CD8-positive, alpha-beta memory T cell (primary cell): Measurements from ENCODE around the gene PLA2G6. TPM values are rescaled to one million over a fixed set of nuclear protein-coding genes. Genes with fewer than 3 reads are reported as not detected.

Source experiments
- CTCF ChIA-PET: fragments of 350-600 bp; sonication (Branson Sonifier 250); formaldehyde crosslinking; loops from one replicate; lab custom pipeline; 2021; ENCODE audit warnings: antibody characterized with exemption; lab: Charles Lee
- POLR2A ChIA-PET: fragments of 350-600 bp; sonication (Branson Sonifier 250); formaldehyde crosslinking; loops from one replicate; lab custom pipeline; 2021; ENCODE audit warnings: antibody characterized with exemption; lab: Charles Lee
- DNase-seq, 5 donors: peaks; one replicate each; pipeline versions ENCODE4 v3.0.0 to v3.0.0-alpha.2; 2020 to 2022; ENCODE audit warnings: mixed read lengths in 1 of 5
- H3K27ac ChIP-seq: one replicate; pipeline ENCODE4 v1.7.0; 2013; ENCODE audit warnings: low read depth, mild to moderate bottlenecking, low read length, moderate library complexity
- H3K27me3 ChIP-seq: 2 replicates; pipeline ENCODE4 v1.7.0; 2013; ENCODE audit warnings: low read length, mild to moderate bottlenecking; ENCODE audit not compliant: insufficient read depth, poor library complexity, severe bottlenecking
- H3K36me3 ChIP-seq: 2 replicates; pipeline ENCODE4 v1.7.0; 2013; ENCODE audit warnings: mild to moderate bottlenecking, low read length, moderate library complexity; ENCODE audit not compliant: insufficient read depth
- H3K4me1 ChIP-seq: 2 replicates; pipeline ENCODE4 v1.7.0; 2013; ENCODE audit warnings: mild to moderate bottlenecking, low read length, moderate library complexity; ENCODE audit not compliant: insufficient read depth
- H3K4me3 ChIP-seq: 2 replicates; pipeline ENCODE4 v1.7.0; 2013; ENCODE audit warnings: mild to moderate bottlenecking, low read length
- H3K9me3 ChIP-seq: 2 replicates; pipeline ENCODE4 v1.7.0; 2013; ENCODE audit warnings: mild to moderate bottlenecking, low read length
- H3K27ac Mint-ChIP-seq, 8 donors: one replicate each; pipeline ENCODE4 v1.8.0; 2020 to 2021; ENCODE audit warnings: mixed read lengths in 8 of 8, mild to moderate bottlenecking in 6 of 8, inconsistent platforms in 3 of 8, moderate library complexity in 3 of 8
- H3K27me3 Mint-ChIP-seq, 2 donors: one replicate each; pipeline ENCODE4 v1.8.0; 2020 to 2021; ENCODE audit warnings: mixed read lengths in 2 of 2, mild to moderate bottlenecking in 1 of 2, moderate library complexity in 1 of 2
- H3K36me3 Mint-ChIP-seq, 3 donors: one replicate each; pipeline ENCODE4 v1.8.0; 2020 to 2021; ENCODE audit warnings: mixed read lengths in 3 of 3, inconsistent platforms in 1 of 3, mild to moderate bottlenecking in 1 of 3
- H3K4me1 Mint-ChIP-seq, 3 donors: one replicate each; pipeline ENCODE4 v1.8.0; 2020 to 2021; ENCODE audit warnings: mixed read lengths in 3 of 3, inconsistent platforms in 1 of 3, mild to moderate bottlenecking in 1 of 3
- H3K4me3 Mint-ChIP-seq, 7 donors: one replicate each; pipeline ENCODE4 v1.8.0; 2020 to 2021; ENCODE audit warnings: mixed read lengths in 7 of 7, mild to moderate bottlenecking in 6 of 7, moderate library complexity in 4 of 7, inconsistent platforms in 2 of 7
- H3K9me3 Mint-ChIP-seq, 5 donors: one replicate each; pipeline ENCODE4 v1.8.0; 2020 to 2022; ENCODE audit warnings: mixed read lengths in 5 of 5, mild to moderate bottlenecking in 3 of 5, moderate library complexity in 2 of 5, inconsistent platforms in 1 of 5
- polyA plus RNA-seq: library from polyadenylated mRNA; unstranded; fragments of 300-500 nt; fragmentation: Illumina TruSeq; gene quantifications from one replicate; pipeline ENCODE4 v1.2.3, GENCODE V29; 2021
- total RNA-seq, 2 experiments: library from RNA; stranded (reverse); gene quantifications; one replicate each; pipeline ENCODE4 v1.2.3, GENCODE V29; 2021

The PLA2G6 gene
- total and polyA plus RNA-seq, 3 experiments from 2014 or later, result 5.6 to 34.1 (median 33.0) TPM

DNA sequence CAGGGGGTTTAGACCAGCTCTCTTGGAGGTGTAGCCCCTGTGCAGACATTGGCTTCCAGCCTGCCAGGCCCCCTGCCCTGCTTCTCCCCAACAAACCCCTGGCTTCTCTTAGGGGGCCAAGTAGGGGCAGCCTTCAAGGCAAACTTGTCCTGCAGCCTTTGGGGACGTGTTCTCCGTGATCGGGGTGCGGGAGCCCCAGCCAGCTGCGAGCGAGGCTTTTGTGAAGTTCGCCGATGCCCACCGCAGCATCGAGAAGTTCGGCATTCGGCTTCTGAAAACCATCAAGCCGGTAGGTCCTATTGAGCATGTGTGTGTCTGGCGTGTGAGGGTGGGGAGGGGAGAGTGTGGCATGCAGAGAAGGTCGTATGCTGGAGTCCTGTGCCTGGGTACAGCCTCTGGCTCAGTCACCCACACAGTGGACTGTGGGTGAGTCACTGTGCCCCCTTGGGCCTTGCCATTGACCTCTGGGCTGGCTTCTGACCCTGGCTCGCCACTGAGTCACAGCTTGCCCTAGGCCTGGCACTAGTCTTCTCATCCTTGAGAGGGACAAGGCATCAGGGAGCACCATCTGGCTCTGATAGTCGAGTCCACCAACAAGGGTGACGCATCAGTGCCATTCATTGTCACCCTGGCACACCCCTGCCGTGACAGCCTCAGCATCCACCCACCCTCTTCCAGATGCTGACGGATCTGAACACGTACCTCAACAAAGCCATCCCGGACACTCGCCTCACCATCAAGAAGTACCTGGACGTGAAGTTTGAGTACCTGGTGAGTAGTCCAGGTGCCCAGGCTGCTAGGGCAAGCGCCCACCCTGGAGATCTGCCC, 109.1 kb downstream of the PLA2G6 start:
- H3K36me3 Mint-ChIP-seq, result peaks cover 4 to 60% (median 6%) of the 10 kb centered on the region in 3 donors
- ChIA-PET POLR2A (no interaction called here), CTCF (interaction anchor here (1.3 kb wide), 1 partner anchor 20 kb away, joined by 6 read pairs; no protein-coding TSS in a partner anchor)
- H3K36me3 ChIP-seq, result peaks cover 11% of the 10 kb centered on the region
- H3K27me3 Mint-ChIP-seq, result no peaks in the 10 kb centered on the region
- no peaks in the 10 kb centered on the region for H3K4me1 Mint-ChIP-seq
- no peaks in the 10 kb centered on the region for H3K27me3 ChIP-seq
- no peak overlapping the region for H3K4me3 ChIP-seq
- DNase-seq, result no peak
- H3K4me3 Mint-ChIP-seq, result no peak overlapping the region
- H3K9me3 ChIP-seq, result no peaks in the 10 kb centered on the region
- no peaks in the 10 kb centered on the region for H3K4me1 ChIP-seq
- peak overlapping the region in 1 of 8 donors; percentile 15 for H3K27ac Mint-ChIP-seq
- H3K9me3 Mint-ChIP-seq, result no peaks in the 10 kb centered on the region
- H3K27ac ChIP-seq, result no peak overlapping the region

DNA sequence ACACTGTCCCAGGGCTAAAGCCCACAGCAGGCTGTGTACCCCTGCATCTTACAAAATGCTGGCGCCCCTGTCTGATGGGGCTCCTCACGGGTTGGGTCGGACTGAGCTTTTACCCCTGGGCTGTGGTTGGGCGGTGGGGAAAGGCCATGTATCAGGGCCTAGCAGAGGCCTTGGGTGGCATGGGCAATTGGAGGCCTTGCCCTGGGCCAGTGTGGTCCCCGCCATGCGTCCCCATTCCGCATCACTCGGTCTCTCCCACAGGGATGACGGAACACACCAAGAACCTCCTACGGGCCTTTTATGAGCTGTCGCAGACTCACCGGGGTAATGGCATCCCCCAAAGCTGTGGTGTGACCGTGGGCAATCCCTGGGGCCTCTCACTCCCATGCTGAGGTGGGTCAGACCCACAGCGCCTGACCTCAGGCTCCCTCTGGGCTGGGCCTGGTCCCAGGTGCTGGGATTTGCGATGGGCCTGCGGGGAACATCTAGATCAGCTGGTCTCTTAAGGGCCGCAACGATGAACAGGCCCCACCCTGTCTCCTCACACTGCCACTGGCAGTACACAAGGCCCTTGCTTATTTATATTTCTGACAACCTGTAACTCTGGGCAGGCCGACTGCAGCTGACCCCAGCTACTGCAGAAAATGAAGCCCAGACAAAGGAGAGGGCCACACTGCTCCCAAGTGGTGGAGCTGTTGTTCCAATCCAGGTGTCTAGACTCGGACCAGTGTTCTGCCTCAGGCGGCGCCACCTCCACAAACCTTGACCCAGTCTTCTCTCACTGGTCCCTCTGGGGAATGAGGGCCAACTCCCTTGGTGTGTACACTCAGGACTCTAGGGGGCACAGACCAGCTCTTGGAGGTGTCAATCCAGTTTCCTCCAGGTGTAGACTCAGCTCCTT, 110.0 kb downstream of the PLA2G6 start:
- POLR2A ChIA-PET, result no interaction called here
- Mint-ChIP-seq H3K36me3 (peaks cover 4 to 66% (median 6%) of the 10 kb centered on the region in 3 donors), H3K27me3 (no peaks in the 10 kb centered on the region), H3K27ac (peak overlapping the region in 1 of 8 donors; percentile 15), H3K4me3 (no peak overlapping the region), H3K4me1 (no peaks in the 10 kb centered on the region), H3K9me3 (no peaks in the 10 kb centered on the region)
- H3K4me1 ChIP-seq, result no peaks in the 10 kb centered on the region
- CTCF ChIA-PET, result interaction anchor here (1.3 kb wide), 1 partner anchor 19 kb away, joined by 6 read pairs; no protein-coding TSS in a partner anchor
- no peaks in the 10 kb centered on the region for H3K27me3 ChIP-seq
- peaks cover 11% of the 10 kb centered on the region for H3K36me3 ChIP-seq
- H3K9me3 ChIP-seq, result no peaks in the 10 kb centered on the region
- no peak overlapping the region for H3K27ac ChIP-seq
- H3K4me3 ChIP-seq, result no peak overlapping the region
- DNase-seq, result no peak

DNA sequence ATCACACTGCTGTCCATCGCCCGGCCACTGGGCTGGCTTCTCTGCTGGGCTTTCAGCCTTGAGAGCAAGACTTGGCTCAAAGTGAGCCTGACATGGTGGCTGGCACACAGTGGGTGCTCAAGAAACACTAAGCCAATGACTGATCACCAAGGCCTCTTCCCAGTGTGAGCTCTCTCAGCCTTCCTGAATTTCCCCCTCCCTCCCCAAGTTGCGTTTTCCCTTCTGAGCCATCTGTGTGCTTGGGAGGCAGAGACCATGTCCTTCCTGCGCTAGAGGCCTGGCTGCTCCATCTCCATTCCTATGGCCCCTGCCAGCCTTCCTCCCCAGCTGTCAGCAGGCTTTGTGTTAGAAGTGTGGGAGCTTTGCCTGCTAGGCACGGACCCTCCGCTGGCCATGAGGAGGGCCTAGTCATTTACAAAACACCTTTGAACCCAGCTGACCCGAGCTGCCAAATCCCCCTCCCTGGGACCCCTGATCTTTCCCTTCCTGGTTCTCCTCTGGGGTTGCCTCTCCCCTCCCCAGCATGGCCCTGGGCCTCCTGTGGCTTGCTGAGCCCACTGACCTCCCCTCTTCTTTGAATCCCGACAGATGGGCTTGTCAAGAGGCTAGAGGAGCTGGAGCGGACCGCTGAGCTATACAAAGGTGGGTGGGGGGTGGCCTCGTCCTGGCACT, 111.2 kb downstream of the PLA2G6 start:
- no peaks in the 10 kb centered on the region for H3K27me3 Mint-ChIP-seq
- peaks cover 11% of the 10 kb centered on the region for H3K36me3 ChIP-seq
- H3K4me1 ChIP-seq, result no peaks in the 10 kb centered on the region
- H3K4me3 Mint-ChIP-seq, result no peak overlapping the region
- no peak overlapping the region for H3K4me3 ChIP-seq
- H3K9me3 Mint-ChIP-seq, result no peaks in the 10 kb centered on the region
- H3K9me3 ChIP-seq, result no peaks in the 10 kb centered on the region
- POLR2A ChIA-PET, result interaction anchor here (0.6 kb wide), 1 partner anchor 359 kb away, joined by 4 read pairs; no protein-coding TSS in a partner anchor
- CTCF ChIA-PET, result interaction anchor here (1.2 to 2.9 kb wide), 2 partner anchors 13 to 18 kb away, joined by 3 to 13 read pairs; partner anchors contain the start of gene PICK1
- DNase-seq, result no peak
- H3K27ac Mint-ChIP-seq, result no peak overlapping the region
- no peak overlapping the region for H3K27ac ChIP-seq
- H3K27me3 ChIP-seq, result no peaks in the 10 kb centered on the region
- no peaks in the 10 kb centered on the region for H3K4me1 Mint-ChIP-seq
- peaks cover 8 to 76% (median 8%) of the 10 kb centered on the region in 3 donors for H3K36me3 Mint-ChIP-seq

- no peak overlapping the region for H3K4me3 Mint-ChIP-seq
- no peaks in the 10 kb centered on the region for H3K4me1 Mint-ChIP-seq
- H3K9me3 Mint-ChIP-seq, result no peaks in the 10 kb centered on the region
- H3K36me3 Mint-ChIP-seq, result peaks cover 8 to 82% (median 11%) of the 10 kb centered on the region in 3 donors
- H3K27ac Mint-ChIP-seq, result peak overlapping the region in 1 of 8 donors; percentile 71
- ChIA-PET POLR2A (interaction anchor here (0.6 kb wide), 1 partner anchor 360 kb away, joined by 4 read pairs; no protein-coding TSS in a partner anchor), CTCF (interaction anchor here (1.2 to 2.9 kb wide), 2 partner anchors 12 to 17 kb away, joined by 3 to 13 read pairs; partner anchors contain the start of gene PICK1)
- Histone ChIP-seq H3K27me3 (no peaks in the 10 kb centered on the region), H3K9me3 (no peaks in the 10 kb centered on the region), H3K36me3 (peaks cover 11% of the 10 kb centered on the region), H3K27ac (no peak overlapping the region), H3K4me3 (no peak overlapping the region), H3K4me1 (no peaks in the 10 kb centered on the region)
- no peaks in the 10 kb centered on the region for H3K27me3 Mint-ChIP-seq
- DNase-seq, result no peak
These were observed 112.0 kb downstream of the PLA2G6 start for GRCh38 chr22:38069372-38070249.

GRCh38 chr22:38068641-38069371, 112.8 kb downstream of the PLA2G6 start:
- no peaks in the 10 kb centered on the region for H3K9me3 Mint-ChIP-seq
- no peak overlapping the region for H3K27ac Mint-ChIP-seq
- Histone ChIP-seq H3K4me3 (no peak overlapping the region), H3K4me1 (no peaks in the 10 kb centered on the region), H3K36me3 (peaks cover 11% of the 10 kb centered on the region), H3K27me3 (no peaks in the 10 kb centered on the region), H3K9me3 (no peaks in the 10 kb centered on the region), H3K27ac (no peak overlapping the region)
- ChIA-PET CTCF (interaction anchor here (2.9 kb wide), 1 partner anchor 16 kb away, joined by 13 read pairs; no protein-coding TSS in a partner anchor), POLR2A (no interaction called here)
- H3K36me3 Mint-ChIP-seq, result peaks cover 8 to 83% (median 10%) of the 10 kb centered on the region in 3 donors
- H3K4me3 Mint-ChIP-seq, result no peak overlapping the region
- no peaks in the 10 kb centered on the region for H3K4me1 Mint-ChIP-seq
- no peaks in the 10 kb centered on the region for H3K27me3 Mint-ChIP-seq
- DNase-seq, result no peak

DNA sequence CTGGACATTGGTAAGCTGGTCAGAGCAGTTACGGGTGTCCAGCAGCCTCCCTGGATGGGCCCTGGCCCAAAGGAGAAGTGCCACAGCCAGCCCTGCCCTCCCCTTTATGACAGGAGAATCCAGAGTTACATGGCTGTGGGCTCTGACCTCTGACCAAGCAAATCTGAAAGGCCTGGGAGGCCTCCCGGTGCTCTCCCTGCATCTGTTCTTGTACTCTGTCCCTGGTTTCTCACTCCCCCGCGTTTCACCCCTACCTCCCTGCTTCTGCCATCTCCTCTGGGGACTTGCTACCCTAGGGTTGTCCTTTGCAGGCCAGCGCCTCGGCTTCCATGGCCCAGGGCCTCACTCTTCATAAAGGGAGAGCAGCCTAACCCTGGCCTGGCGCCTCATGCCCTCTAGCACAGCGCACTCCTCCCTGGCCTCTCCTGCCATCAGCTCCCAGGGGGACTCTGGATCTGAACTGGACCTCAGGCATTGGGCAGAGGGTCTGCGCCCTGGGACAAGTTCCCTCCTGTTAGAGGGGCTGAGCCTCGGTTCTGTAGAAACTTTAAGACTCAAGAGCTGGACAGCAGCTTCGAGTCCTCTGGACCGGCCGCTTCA, 113.8 kb downstream of the PLA2G6 start:
- Mint-ChIP-seq H3K4me3 (no peak overlapping the region), H3K36me3 (peaks cover 11 to 81% (median 14%) of the 10 kb centered on the region in 3 donors), H3K27me3 (no peaks in the 10 kb centered on the region), H3K9me3 (no peaks in the 10 kb centered on the region), H3K4me1 (peaks cover 0 to under 1% (median 0%) of the 10 kb centered on the region in 3 donors), H3K27ac (peak overlapping the region in 1 of 8 donors; percentile 85)
- Histone ChIP-seq H3K9me3 (no peaks in the 10 kb centered on the region), H3K36me3 (peaks cover 10% of the 10 kb centered on the region), H3K4me3 (no peak overlapping the region), H3K27ac (no peak overlapping the region), H3K4me1 (no peaks in the 10 kb centered on the region), H3K27me3 (no peaks in the 10 kb centered on the region)
- DNase-seq, result no peak
- POLR2A ChIA-PET, result no interaction called here
- CTCF ChIA-PET, result interaction anchor here (2.9 kb wide), 1 partner anchor 15 kb away, joined by 13 read pairs; no protein-coding TSS in a partner anchor
